ENCODE data around the gene LDLRAD3. TPM values are rescaled to one million over a fixed set of nuclear protein-coding genes. Genes with fewer than 3 reads are reported as not detected.

The LDLRAD3 gene
- total RNA-seq, 1 donor from 2014 or later = 47.5 TPM

Small RNA genes lying within 50 kb of the gene (microRNA-seq; reads per million reads assigned to microRNA genes)
- not detected for gene MIR3973
